ENCODE results near the gene TXLNA.

TXLNA gene

GRCh38 chr1:32220746-32221580 is 41.5 kb downstream of the TXLNA start:
- Mint-ChIP-seq H3K27ac (peak overlapping the region; percentile 92), H3K36me3 (peaks cover 34% of the 10 kb centered on the region), H3K4me1 (peaks cover 42% of the 10 kb centered on the region), H3K4me3 (peak overlapping the region; percentile 97), H3K27me3 (no peaks in the 10 kb centered on the region), H3K9me3 (no peaks in the 10 kb centered on the region)
- ATAC-seq: peak; percentile 72

GRCh38 chr1:32221581-32221979 is 42.1 kb downstream of the TXLNA start:
- no peak for ATAC-seq
- no peaks in the 10 kb centered on the region for H3K9me3 Mint-ChIP-seq
- H3K36me3 Mint-ChIP-seq: peaks cover 28% of the 10 kb centered on the region
- peak overlapping the region; percentile 97 for H3K4me3 Mint-ChIP-seq
- H3K27me3 Mint-ChIP-seq: no peaks in the 10 kb centered on the region
- H3K4me1 Mint-ChIP-seq: peaks cover 35% of the 10 kb centered on the region
- peak overlapping the region; percentile 92 for H3K27ac Mint-ChIP-seq

GRCh38 chr1:32221980-32222755 is 42.7 kb downstream of the TXLNA start, which contains the start of the genes EIF3I and TMEM234:
TSS of gene EIF3I (plus strand) at chr1:32222407. CDS start at chr1:32222442, 35 bp downstream.
TSS of gene TMEM234 (minus strand) at chr1:32222353. CDS start at chr1:32222322, 31 bp downstream.
- H3K36me3 Mint-ChIP-seq: peaks cover 22% of the 10 kb centered on the region
- H3K4me3 Mint-ChIP-seq: peak within 1 kb of the TSS; percentile 97
- H3K27me3 Mint-ChIP-seq: no peaks in the 10 kb centered on the region
- peak within 1 kb of the TSS; percentile 92 for H3K27ac Mint-ChIP-seq
- H3K9me3 Mint-ChIP-seq: no peaks in the 10 kb centered on the region
- peak; percentile 97 for ATAC-seq
- peaks cover 33% of the 10 kb centered on the region for H3K4me1 Mint-ChIP-seq

- Mint-ChIP-seq H3K36me3 (peaks cover 30% of the 10 kb centered on the region), H3K4me1 (peaks cover 39% of the 10 kb centered on the region), H3K4me3 (peak overlapping the region; percentile 97), H3K27me3 (no peaks in the 10 kb centered on the region), H3K27ac (peak overlapping the region; percentile 92), H3K9me3 (no peaks in the 10 kb centered on the region)
- ATAC-seq: no peak
Measured at GRCh38 chr1:32223683-32224082, 44.2 kb downstream of the TXLNA start.

- Mint-ChIP-seq H3K36me3 (peaks cover 36% of the 10 kb centered on the region), H3K9me3 (no peaks in the 10 kb centered on the region), H3K4me1 (peaks cover 39% of the 10 kb centered on the region), H3K27ac (peak overlapping the region; percentile 92), H3K4me3 (peak overlapping the region; percentile 14), H3K27me3 (no peaks in the 10 kb centered on the region)
- no peak for ATAC-seq
Measured at GRCh38 chr1:32224285-32224684, 44.8 kb downstream of the TXLNA start.

- no peaks in the 10 kb centered on the region for H3K9me3 Mint-ChIP-seq
- peaks cover 17% of the 10 kb centered on the region for H3K4me1 Mint-ChIP-seq
- no peak for ATAC-seq
- H3K4me3 Mint-ChIP-seq: no peak overlapping the region
- H3K36me3 Mint-ChIP-seq: peaks cover 53% of the 10 kb centered on the region
- H3K27ac Mint-ChIP-seq: peak overlapping the region; percentile 38
- no peaks in the 10 kb centered on the region for H3K27me3 Mint-ChIP-seq
Measured at GRCh38 chr1:32228771-32229170, 49.3 kb downstream of the TXLNA start.

- Mint-ChIP-seq H3K27ac (peak overlapping the region; percentile 3), H3K36me3 (peaks cover 39% of the 10 kb centered on the region), H3K27me3 (no peaks in the 10 kb centered on the region), H3K4me3 (no peak overlapping the region), H3K4me1 (peaks cover 6% of the 10 kb centered on the region), H3K9me3 (no peaks in the 10 kb centered on the region)
- ATAC-seq: no peak
Measured at GRCh38 chr1:32231843-32232432, 52.5 kb downstream of the TXLNA start.

- Mint-ChIP-seq H3K27me3 (no peaks in the 10 kb centered on the region), H3K9me3 (no peaks in the 10 kb centered on the region), H3K4me3 (no peak overlapping the region), H3K36me3 (peaks cover 34% of the 10 kb centered on the region), H3K27ac (peak overlapping the region; percentile 3), H3K4me1 (peaks cover 3% of the 10 kb centered on the region)
- no peak for ATAC-seq
Measured at GRCh38 chr1:32232558-32233304, 53.3 kb downstream of the TXLNA start.

GRCh38 chr1:32234792-32235191 is 55.3 kb downstream of the TXLNA start:
- ATAC-seq: no peak
- Mint-ChIP-seq H3K36me3 (peaks cover 18% of the 10 kb centered on the region), H3K27me3 (no peaks in the 10 kb centered on the region), H3K9me3 (no peaks in the 10 kb centered on the region), H3K4me1 (peaks cover 8% of the 10 kb centered on the region), H3K27ac (no peak overlapping the region), H3K4me3 (no peak overlapping the region)

- Mint-ChIP-seq H3K9me3 (no peaks in the 10 kb centered on the region), H3K36me3 (no peaks in the 10 kb centered on the region), H3K4me1 (peaks cover 34% of the 10 kb centered on the region), H3K27me3 (no peaks in the 10 kb centered on the region), H3K27ac (peak overlapping the region; percentile 54), H3K4me3 (peak overlapping the region; percentile 57)
- ATAC-seq: no peak
Measured at GRCh38 chr1:32239337-32239736, 59.9 kb downstream of the TXLNA start.

- Mint-ChIP-seq H3K4me1 (peaks cover 34% of the 10 kb centered on the region), H3K36me3 (no peaks in the 10 kb centered on the region), H3K4me3 (peak overlapping the region; percentile 90), H3K27ac (peak overlapping the region; percentile 81), H3K9me3 (no peaks in the 10 kb centered on the region), H3K27me3 (no peaks in the 10 kb centered on the region)
- no peak for ATAC-seq
Measured at GRCh38 chr1:32239790-32240139, 60.3 kb downstream of the TXLNA start.

GRCh38 chr1:32240140-32240951 is 60.9 kb downstream of the TXLNA start:
- Mint-ChIP-seq H3K4me1 (peaks cover 34% of the 10 kb centered on the region), H3K36me3 (no peaks in the 10 kb centered on the region), H3K9me3 (no peaks in the 10 kb centered on the region), H3K27ac (peak overlapping the region; percentile 81), H3K4me3 (peak overlapping the region; percentile 90), H3K27me3 (no peaks in the 10 kb centered on the region)
- peak; percentile 86 for ATAC-seq

- peak overlapping the region; percentile 81 for H3K27ac Mint-ChIP-seq
- H3K36me3 Mint-ChIP-seq: no peaks in the 10 kb centered on the region
Measured at GRCh38 chr1:32241001-32241763, 61.7 kb downstream of the TXLNA start.

More at GRCh38 chr1:32241001-32241763, 61.7 kb downstream of the TXLNA start:
- peaks cover 37% of the 10 kb centered on the region for H3K4me1 Mint-ChIP-seq
- no peaks in the 10 kb centered on the region for H3K9me3 Mint-ChIP-seq
- ATAC-seq: peak; percentile 77
- H3K27me3 Mint-ChIP-seq: no peaks in the 10 kb centered on the region
- H3K4me3 Mint-ChIP-seq: peak overlapping the region; percentile 90
